GM19467 (cell line): ENCODE data around the gene ASAH2.
A peak's percentile ranks its signal among the peaks of the same experiment; 100 is the strongest.
"Not testable (repeated sequence)": the region's sequence is repeated elsewhere in the genome, so short reads cannot be mapped to it uniquely, and the experiment has no call there.

Experiments
- ATAC-seq: cut with Tn5 transposase; IDR thresholded peaks from one replicate; pipeline ENCODE4 v1.9.1; 2021; ENCODE audit warnings: mild to moderate bottlenecking, moderate library complexity; ENCODE audit not compliant: unreplicated experiment

Gene ASAH2

DNA sequence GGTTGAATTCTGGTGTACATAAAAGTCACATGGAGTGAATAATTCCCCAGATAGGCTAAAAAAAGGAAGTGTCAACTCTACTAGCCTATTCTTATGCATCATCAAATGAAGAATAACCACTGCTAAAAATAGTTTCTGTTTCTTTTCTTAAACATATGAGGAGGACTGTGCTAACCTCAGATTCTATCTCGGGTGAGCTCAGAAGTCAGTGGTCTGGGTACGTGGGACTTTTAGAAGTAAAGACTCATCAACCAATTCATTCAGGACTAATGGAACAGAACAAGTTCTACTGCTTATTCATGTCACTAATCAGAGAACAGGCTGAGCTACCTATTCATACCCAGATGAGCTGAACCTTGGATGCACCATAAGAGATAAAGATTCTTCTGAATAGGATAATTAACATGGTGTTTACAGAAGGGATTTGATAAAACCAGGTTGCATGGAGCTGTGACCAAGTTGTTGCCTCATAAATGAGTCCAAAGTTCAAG is 9.5 kb upstream of the ASAH2 start:
- ATAC-seq, result peak; percentile 99

DNA sequence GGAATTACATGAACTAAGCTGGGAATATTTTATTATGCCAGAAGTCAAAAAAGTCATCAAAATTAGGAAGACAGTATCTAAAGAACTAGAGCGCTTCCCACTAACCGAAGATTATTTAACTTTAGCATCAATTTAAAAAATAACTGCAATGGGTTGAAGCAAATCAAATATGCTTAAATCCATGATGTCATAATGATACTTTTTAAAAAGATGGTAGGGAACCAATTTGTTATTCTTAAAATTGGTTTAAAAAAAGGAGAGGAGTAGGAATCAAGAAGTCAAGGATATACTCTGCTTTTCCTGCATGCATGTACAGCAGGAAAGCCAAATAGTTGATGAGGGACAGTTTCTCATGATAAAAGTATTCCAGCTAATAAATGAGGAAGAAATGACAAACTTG is 3.2 kb upstream of the ASAH2 start:
- ATAC-seq, result no peak

DNA sequence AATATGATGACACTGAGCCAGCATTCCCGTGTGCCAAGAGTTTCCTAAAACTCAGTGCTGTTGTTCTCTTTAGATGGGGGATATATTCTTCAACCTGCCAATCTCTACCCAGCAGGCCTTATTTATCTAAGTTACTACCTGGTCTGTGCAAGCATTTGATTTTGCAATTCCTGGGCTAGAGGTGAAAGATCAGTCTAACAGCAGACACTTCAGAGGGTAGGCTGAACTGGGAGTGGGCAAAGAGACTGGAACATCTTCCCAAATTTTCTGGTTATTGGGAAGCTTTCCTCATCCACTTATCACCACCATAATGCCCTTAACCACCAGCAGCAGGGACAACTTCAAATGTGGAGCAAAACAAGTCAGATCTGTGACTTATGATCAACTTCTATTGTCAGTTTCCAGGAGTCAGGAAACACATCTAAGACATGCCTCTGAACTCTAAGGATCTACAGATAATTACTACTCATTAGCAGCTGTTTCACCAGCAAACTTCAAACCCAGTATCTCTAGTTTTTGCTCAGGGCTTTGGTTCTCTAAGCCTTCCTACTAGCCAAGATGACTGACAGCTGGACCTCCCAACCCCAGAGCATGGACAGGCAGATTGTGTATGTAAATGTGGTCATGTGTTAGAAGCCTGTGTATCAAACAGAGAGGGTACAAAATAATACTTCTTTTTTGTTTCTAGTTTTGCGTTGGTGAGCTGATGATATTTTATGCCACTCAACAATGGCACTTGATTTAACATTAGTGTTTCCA is 1.0 kb downstream of the ASAH2 start:
- no peak for ATAC-seq

DNA sequence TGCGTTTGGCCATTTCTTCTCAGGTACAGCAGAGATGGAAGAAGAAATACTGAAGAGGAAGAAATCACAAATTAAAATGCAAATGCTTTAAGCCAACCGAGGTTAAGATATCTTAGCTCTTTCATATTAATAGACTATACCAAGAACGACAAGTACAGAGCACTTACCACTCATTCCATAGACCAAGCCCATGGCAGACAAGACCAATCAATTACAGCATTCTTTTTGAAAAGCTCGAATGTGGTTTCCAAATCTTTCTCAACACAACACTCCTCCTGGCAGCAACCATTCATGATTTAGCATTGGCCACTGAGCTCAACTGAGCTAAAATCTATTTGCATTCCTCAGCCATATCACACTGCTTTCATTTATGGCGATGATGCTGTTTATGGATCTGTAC is 2.7 kb downstream of the ASAH2 start:
- no peak for ATAC-seq

DNA sequence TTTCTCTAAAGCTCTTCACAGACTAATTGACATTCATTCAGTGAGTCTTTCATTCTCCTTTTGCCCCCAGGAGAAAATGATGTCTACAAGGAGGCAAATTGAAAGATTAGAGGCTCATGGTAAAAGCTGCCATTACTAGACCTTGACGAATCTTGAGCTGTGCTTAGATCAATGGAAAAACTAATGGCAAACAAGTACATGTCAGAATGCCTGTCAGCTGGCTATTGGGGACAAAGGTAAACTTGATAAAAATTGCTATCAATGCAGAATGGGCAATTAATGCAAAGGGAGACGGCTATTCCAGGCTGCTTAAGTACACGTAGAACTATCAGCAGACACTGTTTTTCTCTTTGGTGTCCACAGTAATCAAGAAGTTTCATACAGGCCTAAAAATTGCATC is 3.3 kb downstream of the ASAH2 start:
- no peak for ATAC-seq

DNA sequence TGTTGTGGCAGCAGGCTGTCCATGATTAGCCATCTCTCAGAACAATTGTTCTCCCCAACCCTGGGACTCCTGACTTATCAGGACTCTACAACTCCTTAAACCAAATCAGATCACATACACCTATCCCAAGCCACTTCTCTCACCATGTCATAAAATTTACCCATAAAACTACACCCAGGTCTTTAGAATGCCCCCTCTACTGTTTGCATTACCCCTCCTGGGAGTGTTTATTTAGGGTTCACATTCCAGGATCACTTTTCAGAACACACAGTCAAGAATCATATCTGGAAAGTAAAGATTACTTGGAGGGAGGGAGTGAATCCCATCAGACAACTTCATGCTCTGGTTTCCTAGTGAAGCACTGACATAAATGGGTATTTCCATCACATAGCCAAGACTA is 7.1 kb downstream of the ASAH2 start:
- no peak for ATAC-seq

DNA sequence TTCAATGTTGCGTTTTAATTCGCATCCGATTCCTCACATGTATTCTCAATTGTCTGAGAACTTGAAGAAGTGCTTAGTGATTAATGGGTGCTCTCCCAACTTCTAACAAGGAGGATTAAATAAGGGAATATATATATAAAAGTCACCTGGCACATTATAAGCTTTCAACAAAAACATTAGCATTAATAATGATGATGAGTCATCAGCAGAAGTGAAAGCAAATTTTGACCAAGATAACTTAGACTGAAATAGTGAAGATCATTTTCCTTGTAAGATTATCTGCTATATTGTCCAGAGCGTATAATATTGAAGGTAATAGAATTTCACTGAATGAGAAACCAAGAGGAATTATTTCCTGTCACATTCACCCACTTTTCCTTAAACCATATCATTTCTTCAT is 8.5 kb downstream of the ASAH2 start:
- ATAC-seq, result no peak

DNA sequence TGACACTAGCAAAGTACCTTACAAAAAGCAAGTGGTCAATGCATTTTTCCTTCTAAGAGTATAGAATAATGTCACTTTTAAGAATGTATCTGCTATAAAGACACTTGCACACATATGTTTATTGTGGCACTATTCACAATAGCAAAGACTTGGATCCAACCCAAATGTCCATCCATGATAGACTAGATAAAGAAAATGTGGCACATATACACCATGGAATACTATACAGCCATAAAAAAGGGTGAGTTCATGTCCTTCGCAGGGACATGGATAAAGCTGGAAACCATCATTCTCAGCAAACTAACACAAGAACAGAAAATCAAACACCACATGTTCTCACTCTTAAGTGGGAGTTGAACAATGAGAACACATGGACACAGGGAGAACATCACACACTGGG is 9.8 kb downstream of the ASAH2 start:
- ATAC-seq, result not testable (repeated sequence)

DNA sequence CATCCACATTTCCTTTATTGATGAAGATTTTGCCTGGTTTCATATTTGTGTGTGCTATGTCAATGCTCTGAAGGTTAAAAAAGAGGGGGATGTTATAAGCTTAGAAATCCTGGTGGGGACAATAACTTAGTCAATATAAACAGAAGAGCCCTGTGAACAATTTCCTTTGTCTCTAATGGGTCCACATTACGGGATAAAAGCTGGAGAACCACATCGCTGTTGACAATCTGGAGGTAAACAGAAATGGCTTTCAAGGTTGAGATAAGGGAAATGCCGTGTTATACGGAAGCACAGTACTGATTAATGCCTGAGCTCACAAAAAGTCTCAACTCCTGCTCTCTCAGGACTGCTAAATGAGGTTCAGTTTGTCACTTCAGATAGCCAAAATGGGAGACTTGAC is 16.8 kb downstream of the ASAH2 start:
- no peak for ATAC-seq

DNA sequence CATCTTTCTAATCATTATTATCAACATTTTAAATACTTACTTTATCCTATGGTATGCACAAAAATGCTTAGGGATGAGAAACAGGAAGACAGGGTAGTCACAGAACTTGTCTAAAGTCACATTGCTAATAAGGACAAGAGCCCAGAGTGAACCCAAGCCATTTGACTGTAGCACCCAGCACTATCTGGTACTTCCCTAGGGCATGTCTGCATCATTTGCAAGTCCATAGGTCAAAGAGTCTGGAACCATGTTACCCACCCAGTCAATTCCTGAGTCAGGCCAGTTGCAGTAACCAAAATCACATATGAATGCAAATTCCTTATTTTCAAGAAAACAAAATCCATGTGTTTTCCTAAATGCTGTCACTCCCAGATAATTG is 19.1 kb downstream of the ASAH2 start:
- no peak for ATAC-seq

DNA sequence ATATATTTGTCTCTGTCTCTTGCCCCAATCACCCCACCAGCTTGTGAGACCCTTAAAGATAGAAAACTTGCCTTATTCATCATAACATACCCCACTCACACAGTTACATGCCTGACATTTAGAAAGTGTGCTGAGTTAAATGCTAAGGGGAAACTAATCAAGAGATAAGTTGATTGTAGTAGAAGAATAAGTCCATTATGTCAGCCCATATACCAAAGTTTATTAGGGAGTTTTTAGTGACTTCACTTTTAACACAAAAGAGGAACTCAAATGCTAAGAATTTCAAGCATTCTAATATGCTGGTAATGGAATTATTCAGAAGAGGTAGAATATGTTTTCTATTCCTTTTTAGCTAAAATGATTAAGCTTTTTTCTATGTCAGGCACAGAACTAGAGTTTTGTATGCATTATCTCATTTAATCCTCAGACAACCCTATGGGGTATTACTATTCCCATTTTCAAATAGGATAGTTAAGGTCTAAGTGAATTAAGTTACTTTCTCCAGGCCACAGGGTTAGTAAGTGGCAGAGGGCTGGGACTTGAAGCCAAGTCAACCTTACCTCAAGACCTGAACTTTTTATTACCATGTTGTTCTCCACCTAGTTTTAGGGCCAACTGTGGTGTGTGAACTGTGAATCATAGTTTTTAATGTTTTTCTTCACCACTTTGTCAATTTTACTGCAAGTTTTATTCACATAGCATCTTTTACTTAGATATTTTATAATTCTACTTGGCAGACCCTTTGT is 19.6 kb downstream of the ASAH2 start:
- ATAC-seq, result no peak

DNA sequence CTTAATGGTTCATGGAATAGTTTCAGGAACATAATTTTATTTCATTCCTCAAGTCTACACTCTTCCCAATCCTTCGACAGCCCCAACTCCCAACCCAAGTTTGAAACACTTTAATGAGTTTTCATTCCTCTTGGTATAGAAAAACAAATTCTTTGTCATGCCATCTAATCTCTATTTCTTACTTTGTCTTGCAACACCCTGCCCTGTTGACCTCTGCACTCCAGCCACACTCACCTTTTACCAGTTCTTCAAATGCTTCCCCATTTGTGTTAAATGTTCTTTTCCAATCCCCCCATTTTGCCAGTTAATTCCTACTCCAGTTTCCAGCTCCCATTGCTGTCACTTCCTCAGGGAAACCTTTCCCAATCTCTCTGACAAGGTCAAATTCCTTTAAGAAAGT is 21.9 kb downstream of the ASAH2 start:
- ATAC-seq, result no peak

DNA sequence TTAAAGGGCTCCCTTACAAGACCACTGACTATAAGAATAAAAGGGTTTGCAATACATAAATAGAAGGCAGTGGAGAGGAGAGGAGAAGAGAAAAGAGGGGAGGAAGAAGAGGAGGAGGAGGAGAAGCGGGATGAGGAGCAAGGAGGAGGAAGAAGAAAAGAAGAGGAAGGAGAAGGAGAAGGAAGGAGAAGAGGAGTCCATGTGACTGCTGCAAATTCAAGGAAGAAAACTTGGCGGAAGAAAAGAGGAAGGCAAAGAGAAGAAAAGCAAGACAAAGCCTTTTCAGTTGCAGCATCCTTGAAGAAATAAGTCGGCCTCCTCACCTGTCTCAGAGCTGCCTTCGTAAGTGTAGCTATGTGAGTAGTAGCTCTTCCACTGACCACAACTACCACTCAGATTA is 22.6 kb downstream of the ASAH2 start:
- no peak for ATAC-seq

DNA sequence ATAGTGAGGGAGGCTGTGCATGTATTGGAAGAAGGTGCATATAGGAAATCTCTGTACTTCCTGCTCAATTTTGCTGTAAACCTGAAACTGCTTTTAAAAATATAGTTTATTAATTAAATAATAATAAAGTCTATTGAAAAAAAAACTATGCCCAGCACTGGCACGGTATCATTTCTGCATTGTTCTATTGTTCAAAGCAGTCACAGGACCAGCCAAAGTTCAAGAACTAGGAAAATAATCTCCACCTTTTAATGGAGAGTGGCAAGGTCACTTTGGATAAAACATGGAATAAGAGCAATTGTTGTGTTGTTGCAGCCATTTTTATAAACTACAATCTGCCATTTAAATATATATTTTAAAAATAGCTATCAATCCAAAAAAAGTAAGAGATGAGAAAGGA is 24.7 kb downstream of the ASAH2 start:
- no peak for ATAC-seq

DNA sequence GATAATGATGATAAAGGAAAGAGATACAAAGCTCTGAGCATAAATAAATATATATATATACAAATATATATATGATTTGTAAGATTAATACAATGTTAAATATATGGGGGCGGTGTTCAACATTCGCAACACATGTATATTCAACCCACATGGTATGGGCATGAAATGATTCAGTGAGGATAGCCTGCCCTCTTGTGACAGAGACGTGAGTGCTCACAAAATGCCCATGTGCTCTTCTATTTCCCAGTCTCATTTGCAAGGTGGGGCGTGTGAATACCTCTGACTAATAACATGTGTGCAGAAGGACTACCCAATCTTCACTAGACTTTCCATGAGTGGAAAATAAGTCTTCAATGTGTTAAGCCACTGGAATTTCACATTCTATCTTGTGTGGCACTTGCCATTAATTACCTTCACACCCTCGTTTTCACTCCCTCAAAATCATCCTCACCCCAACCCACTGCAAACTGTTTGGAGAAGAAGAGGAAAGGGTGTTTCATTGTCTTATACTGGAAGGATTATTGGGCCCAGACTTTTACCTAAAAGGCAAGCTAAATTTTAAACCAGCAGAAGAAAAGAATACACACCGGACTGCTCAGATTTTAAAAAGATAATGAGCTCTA is 26.9 kb downstream of the ASAH2 start:
- ATAC-seq, result peak; percentile 91

DNA sequence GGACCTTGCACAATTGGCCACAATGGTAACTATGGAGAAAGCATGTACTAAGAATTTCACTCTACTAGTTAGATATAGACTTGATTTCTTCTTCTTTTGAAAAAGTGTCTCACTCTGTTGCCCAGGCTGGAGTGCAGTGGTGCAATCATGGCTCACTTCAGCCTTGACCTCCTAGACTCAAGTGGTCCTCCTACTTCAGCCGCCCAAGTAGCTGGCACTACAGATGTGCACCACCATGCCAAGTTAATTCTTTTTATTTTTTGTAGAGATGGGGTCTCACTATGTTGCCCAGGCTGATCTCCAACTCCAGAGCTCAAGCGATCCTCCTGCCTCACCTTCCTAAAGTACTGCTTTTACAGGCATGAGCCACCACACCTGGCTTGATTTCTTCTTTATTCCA is 29.1 kb downstream of the ASAH2 start:
- ATAC-seq, result no peak

DNA sequence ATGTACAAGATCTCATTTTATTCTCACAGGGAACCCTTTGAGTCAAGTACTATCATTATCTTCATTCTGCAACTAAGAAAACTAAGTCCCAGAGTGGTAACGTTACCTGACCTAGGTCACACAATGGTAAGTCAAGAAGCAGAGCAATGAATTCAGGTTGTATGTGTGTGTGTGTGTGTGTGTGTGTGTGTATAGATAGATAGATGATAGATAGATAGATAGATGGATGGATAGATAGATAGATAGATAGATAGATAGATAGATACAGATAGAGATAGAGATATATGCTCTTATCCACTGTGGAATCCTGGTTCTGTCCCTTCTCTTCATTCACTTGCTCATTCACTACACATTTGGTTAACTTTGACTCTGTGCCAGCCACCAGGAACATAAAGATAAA is 29.8 kb downstream of the ASAH2 start:
- no peak for ATAC-seq

DNA sequence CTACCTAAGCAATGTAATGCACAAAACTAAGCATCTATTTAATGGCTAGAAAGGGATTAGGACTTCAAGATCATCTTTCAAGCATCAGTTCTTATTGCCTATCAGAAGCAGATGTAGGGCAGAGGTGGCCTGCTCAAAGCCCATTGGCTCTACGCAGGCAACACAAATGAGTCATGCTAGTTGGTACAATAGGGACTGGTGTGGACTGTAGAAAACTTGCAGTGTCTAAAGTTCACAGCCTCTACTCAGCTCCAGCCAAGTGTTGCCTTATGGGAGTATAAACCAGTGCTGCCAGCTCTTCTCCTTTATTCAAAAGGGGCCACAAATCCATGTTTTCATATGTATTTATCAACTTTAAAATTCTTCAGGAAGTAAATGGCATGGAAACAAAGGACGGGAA is 31.7 kb downstream of the ASAH2 start:
- no peak for ATAC-seq

DNA sequence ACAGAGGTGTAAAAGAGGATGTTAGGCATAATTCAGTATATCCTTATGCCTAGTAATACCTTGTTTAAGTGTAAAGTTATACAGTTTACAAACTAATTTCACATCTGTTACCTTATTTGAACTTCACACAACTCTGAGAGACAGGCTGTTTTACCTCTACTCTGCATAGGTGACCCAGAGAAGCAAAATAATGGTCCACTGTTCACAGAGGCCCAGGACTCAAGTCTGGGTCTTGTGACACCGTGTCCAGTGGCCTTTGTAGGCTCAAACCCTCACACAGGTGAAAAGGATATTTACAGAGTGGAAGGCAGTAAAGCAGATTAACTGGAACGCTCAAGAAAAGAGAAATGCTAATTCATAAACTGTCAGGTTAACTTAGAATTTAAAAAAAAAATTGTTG is 32.1 kb downstream of the ASAH2 start:
- no peak for ATAC-seq

DNA sequence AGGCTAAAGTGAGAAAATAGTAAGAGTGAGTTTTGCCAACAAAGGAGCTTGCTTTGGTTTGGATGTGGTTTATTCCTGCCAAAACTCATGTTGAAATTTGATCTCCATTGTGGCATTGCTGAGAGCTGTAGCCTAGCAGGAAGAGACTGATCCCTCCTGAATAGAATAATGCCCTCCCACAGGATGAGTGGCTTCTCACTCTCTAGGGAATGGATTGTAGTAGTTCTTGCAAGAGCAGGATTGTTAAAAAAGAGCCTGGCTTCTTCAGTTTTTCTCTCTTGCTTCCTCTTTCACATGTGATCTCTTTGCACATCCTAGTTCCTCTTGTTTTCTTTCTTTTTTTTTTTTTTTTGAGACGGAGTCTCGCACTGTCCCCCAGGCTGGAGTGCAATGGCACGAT is 34.4 kb downstream of the ASAH2 start:
- no peak for ATAC-seq

DNA sequence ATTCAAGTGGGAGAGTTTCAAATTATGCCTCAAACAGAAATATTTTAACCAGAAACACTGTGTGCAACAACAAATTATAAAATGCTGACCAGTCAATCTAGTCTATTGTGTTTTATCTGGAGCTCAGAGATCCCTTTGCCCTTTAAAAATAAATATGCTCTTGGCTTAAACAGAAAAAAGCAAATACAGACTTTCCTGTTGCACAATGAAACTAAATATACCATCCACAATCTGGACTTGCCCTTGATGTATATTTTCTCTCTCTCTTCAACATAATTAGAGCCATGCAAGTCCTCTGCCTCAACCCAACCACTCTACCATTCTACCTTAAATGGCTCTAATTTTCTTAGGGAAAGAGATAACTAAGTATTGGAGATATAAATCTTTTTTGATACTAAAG is 34.9 kb downstream of the ASAH2 start:
- no peak for ATAC-seq

DNA sequence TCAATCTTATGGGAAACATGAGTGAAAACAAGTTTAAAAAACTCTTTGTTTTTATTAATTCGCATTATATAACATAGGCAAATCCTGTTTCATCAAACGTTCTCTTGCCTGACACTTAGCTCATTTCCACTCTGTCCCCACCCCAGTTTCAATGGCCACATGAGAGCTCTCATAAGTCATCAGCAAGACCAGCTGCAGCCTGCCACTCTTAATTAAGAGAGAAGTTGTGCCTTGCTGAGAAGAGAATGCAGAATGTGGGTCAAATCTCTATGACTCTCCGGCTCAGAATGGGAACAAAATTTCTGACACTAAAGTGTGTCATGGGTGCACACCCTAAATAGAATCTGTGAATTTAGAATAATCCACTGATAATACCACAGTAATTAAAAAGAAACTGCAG is 39.6 kb downstream of the ASAH2 start:
- ATAC-seq, result no peak
